Endothelial cell (in vitro differentiated cells): ENCODE measurements around the gene AP3B1. TPM values are rescaled to one million over a fixed set of nuclear protein-coding genes. Genes with fewer than 3 reads are reported as not detected.

Experiments used
- DNase-seq: peaks from one replicate; pipeline ENCODE4 v3.0.0; 2021; ENCODE audit warnings: low spot score
- H3K27ac Mint-ChIP-seq: one replicate; pipeline ENCODE4 v1.8.0; 2021; ENCODE audit warnings: mixed read lengths, inconsistent platforms; ENCODE audit not compliant: unreplicated experiment
- H3K27me3 Mint-ChIP-seq: one replicate; pipeline ENCODE4 v1.8.0; 2021; ENCODE audit warnings: mild to moderate bottlenecking, moderate library complexity, mixed read lengths, inconsistent platforms; ENCODE audit not compliant: unreplicated experiment
- H3K36me3 Mint-ChIP-seq: one replicate; pipeline ENCODE4 v1.8.0; 2021; ENCODE audit warnings: mild to moderate bottlenecking, low read depth, mixed read lengths, inconsistent platforms; ENCODE audit not compliant: unreplicated experiment
- H3K4me1 Mint-ChIP-seq: one replicate; pipeline ENCODE4 v1.8.0; 2021; ENCODE audit warnings: mild to moderate bottlenecking, mixed read lengths, inconsistent platforms; ENCODE audit not compliant: unreplicated experiment
- H3K4me3 Mint-ChIP-seq: one replicate; pipeline ENCODE4 v1.8.0; 2021; ENCODE audit warnings: mild to moderate bottlenecking, mixed read lengths, inconsistent platforms; ENCODE audit not compliant: unreplicated experiment
- H3K9me3 Mint-ChIP-seq: one replicate; pipeline ENCODE4 v1.8.0; 2021; ENCODE audit warnings: mixed read lengths, inconsistent platforms; ENCODE audit not compliant: unreplicated experiment
- CTCF ChIP-seq: fragments of 200-600 bp; sonication (generic); IDR thresholded peaks from one replicate; pipeline ENCODE4 v1.5.0; 2021; ENCODE audit warnings: antibody characterized with exemption; ENCODE audit not compliant: unreplicated experiment
- total RNA-seq: library from RNA; stranded (reverse); fragmentation: NEBNext Ultra II Directional; extraction: Animal tissue kit (Norgen Biotek cat#: 25700); gene quantifications from one replicate; pipeline ENCODE4 v1.2.1, GENCODE V29; 2021; ENCODE audit not compliant: unreplicated experiment

The AP3B1 gene
- total RNA-seq, 1 donor from 2014 or later, result 60.9 TPM

- TF ChIP-seq CTCF, result no peak
Measured at GRCh38 chr5:78289911-78290310, 4.6 kb downstream of the AP3B1 start.

GRCh38 chr5:78288246-78288645, 6.3 kb downstream of the AP3B1 start:
- no peak overlapping the region for H3K27ac Mint-ChIP-seq
- no peak overlapping the region for H3K4me3 Mint-ChIP-seq

More at GRCh38 chr5:78289911-78290310, 4.6 kb downstream of the AP3B1 start:
- Mint-ChIP-seq H3K27me3 (no peaks in the 10 kb centered on the region), H3K27ac (no peak overlapping the region), H3K36me3 (peaks cover 2% of the 10 kb centered on the region), H3K4me1 (peaks cover 31% of the 10 kb centered on the region), H3K4me3 (no peak overlapping the region), H3K9me3 (peaks cover 4% of the 10 kb centered on the region)
- no peak for DNase-seq

GRCh38 chr5:78287833-78288232, 6.7 kb downstream of the AP3B1 start:
- no peak for TF ChIP-seq CTCF
- no peak for DNase-seq
- H3K4me1 Mint-ChIP-seq, result peaks cover 25% of the 10 kb centered on the region
- no peak overlapping the region for H3K27ac Mint-ChIP-seq
- H3K4me3 Mint-ChIP-seq, result no peak overlapping the region
- H3K36me3 Mint-ChIP-seq, result no peaks in the 10 kb centered on the region
- H3K27me3 Mint-ChIP-seq, result no peaks in the 10 kb centered on the region
- peaks cover 4% of the 10 kb centered on the region for H3K9me3 Mint-ChIP-seq

More at GRCh38 chr5:78288246-78288645, 6.3 kb downstream of the AP3B1 start:
- no peak for DNase-seq
- TF ChIP-seq CTCF, result no peak
- Mint-ChIP-seq H3K9me3 (peaks cover 4% of the 10 kb centered on the region), H3K36me3 (no peaks in the 10 kb centered on the region), H3K4me1 (peaks cover 25% of the 10 kb centered on the region), H3K27me3 (no peaks in the 10 kb centered on the region)

GRCh38 chr5:78287169-78287568, 7.3 kb downstream of the AP3B1 start:
- Mint-ChIP-seq H3K4me3 (no peak overlapping the region), H3K27ac (no peak overlapping the region), H3K9me3 (peaks cover 4% of the 10 kb centered on the region), H3K27me3 (no peaks in the 10 kb centered on the region), H3K4me1 (peaks cover 25% of the 10 kb centered on the region), H3K36me3 (no peaks in the 10 kb centered on the region)
- no peak for TF ChIP-seq CTCF
- DNase-seq, result no peak

GRCh38 chr5:78286290-78286689, 8.2 kb downstream of the AP3B1 start:
- Mint-ChIP-seq H3K9me3 (peaks cover 4% of the 10 kb centered on the region), H3K36me3 (no peaks in the 10 kb centered on the region), H3K4me1 (peaks cover 25% of the 10 kb centered on the region), H3K27ac (no peak overlapping the region), H3K4me3 (no peak overlapping the region), H3K27me3 (no peaks in the 10 kb centered on the region)
- no peak for TF ChIP-seq CTCF
- DNase-seq, result no peak
